K562 (cell line): ENCODE results near the gene GLP2R. TPM values are rescaled to one million over a fixed set of nuclear protein-coding genes. Genes with fewer than 3 reads are reported as not detected.

ENCODE experiments used
- ATAC-seq: fragments of 200-7000 bp; cut with Tn5 transposase; 3 replicates; pipeline ENCODE4 v1.9.1; 2020; ENCODE audit warnings: moderate library complexity
- BruUV-seq: library from RNA; stranded (reverse); fragments of 400-500 nt; replicated peaks from 2 replicates; lab custom pipeline; 2021; lab: Mats Ljungman, UMichigan
- CTCF ChIA-PET: fragments of 300-600 bp; formaldehyde crosslinking; extraction: SDS; loops from one replicate; lab custom pipeline; 2021; ENCODE audit warnings: low intra/inter-chr PET ratio; lab: Yijun Ruan, JAX
- POLR2A ChIA-PET: fragments of 300-600, 350-650 bp; sonication (Branson Sonifier 250); formaldehyde crosslinking; extraction: SDS; loops from one replicate; lab custom pipeline; 2021; ENCODE audit warnings: antibody characterized with exemption, inconsistent platforms; lab: Yijun Ruan, JAX
- DNase-seq, 4 experiments: peaks; one replicate each; pipeline versions ENCODE4 v3.0.0 to v3.0.0-alpha.2; 2011 to 2018; ENCODE audit warnings: low spot score in 3 of 4, mixed read lengths in 3 of 4; ENCODE audit errors: extremely low read depth in 1 of 4
- FAIRE-seq: peaks from 2 replicates; lab custom pipeline; 2011; peaks lifted over from hg19 to GRCh38; lab: Jason Lieb, UNC
- H2AFZ ChIP-seq: 2 replicates; pipeline ENCODE4 v1.6.0; 2011; ENCODE audit warnings: low read depth, low read length, control low read depth, inconsistent platforms
- H3K27ac ChIP-seq: fragments of 200-600 bp; 3 replicates; pipeline ENCODE4 v1.8.0; 2011; ENCODE audit warnings: low read depth, mild to moderate bottlenecking, control low read depth, inconsistent platforms, low read length, moderate library complexity, mixed read lengths; ENCODE audit errors: extremely low read depth
- H3K27me3 ChIP-seq, 2 experiments: fragments of 300-600 bp in 1 of 2; 2 replicates in 1 of 2; 3 replicates in 1 of 2; pipeline versions ENCODE4 v1.6.0 to v1.8.0; 2011; ENCODE audit warnings: inconsistent platforms in 2 of 2, low read length in 2 of 2, mild to moderate bottlenecking in 1 of 2, mixed read lengths in 1 of 2, moderate library complexity in 1 of 2; ENCODE audit not compliant: control insufficient read depth in 2 of 2, insufficient read depth in 2 of 2
- H3K36me3 ChIP-seq: fragments of 300-600 bp; 3 replicates; pipeline ENCODE4 v1.8.0; 2011; ENCODE audit warnings: mild to moderate bottlenecking, low read length, inconsistent platforms; ENCODE audit not compliant: control insufficient read depth, insufficient read depth
- H3K4me1 ChIP-seq, 2 experiments: fragments of 200-600 bp in 1 of 2; replicated peaks in 1 of 2; 2 replicates in 1 of 2; 3 replicates in 1 of 2; pipeline versions ENCODE4 v1.5.1 to v1.8.0; 2011; ENCODE audit warnings: inconsistent platforms in 2 of 2, low read length in 2 of 2, mild to moderate bottlenecking in 1 of 2, mixed read lengths in 1 of 2, moderate library complexity in 1 of 2; ENCODE audit not compliant: control insufficient read depth in 2 of 2, insufficient read depth in 2 of 2
- H3K4me2 ChIP-seq: 2 replicates; pipeline ENCODE4 v1.6.1; 2011; ENCODE audit warnings: low read length, control low read depth, inconsistent platforms, mixed read lengths; ENCODE audit not compliant: insufficient read depth
- H3K4me3 ChIP-seq: fragments of 200-600 bp; sonication (generic), shearing (Covaris generic); 2 replicates; pipeline ENCODE4 v1.5.1; 2016; ENCODE audit warnings: control low read depth, inconsistent platforms
- H3K79me2 ChIP-seq: fragments of 200-600 bp; 3 replicates; pipeline ENCODE4 v1.8.0; 2011; ENCODE audit warnings: low read length, inconsistent platforms; ENCODE audit not compliant: control insufficient read depth, insufficient read depth
- H3K9ac ChIP-seq, 2 experiments: 2 replicates each; pipeline versions ENCODE4 v1.6.0 to v1.6.1; 2011; ENCODE audit warnings: low read depth in 2 of 2, low read length in 2 of 2, control low read depth in 1 of 2, inconsistent platforms in 1 of 2, mild to moderate bottlenecking in 1 of 2, mixed read lengths in 1 of 2; ENCODE audit not compliant: insufficient read depth in 1 of 2
- H3K9me1 ChIP-seq: one replicate; pipeline ENCODE4 v1.6.0; 2011; ENCODE audit warnings: inconsistent platforms, mild to moderate bottlenecking, low read length, moderate library complexity; ENCODE audit not compliant: control insufficient read depth, insufficient read depth
- H3K9me3 ChIP-seq: replicated peaks from 2 replicates; pipeline ENCODE4 v1.5.1; 2011; ENCODE audit warnings: low read depth, low read length, inconsistent platforms; ENCODE audit not compliant: control insufficient read depth, insufficient read depth
- H4K20me1 ChIP-seq: replicated peaks from 2 replicates; pipeline ENCODE4 v1.6.1; 2011; ENCODE audit warnings: low read length, inconsistent platforms, mixed read lengths; ENCODE audit not compliant: control insufficient read depth, insufficient read depth
- C11orf30 ChIP-seq: fragments of 450-650 bp; IDR thresholded peaks from 2 replicates; pipeline ENCODE4 v1.6.1; 2016; ENCODE audit warnings: low read depth, mild to moderate bottlenecking
- NONO ChIP-seq, 2 experiments: fragments of 200-400 bp in 1 of 2; fragments of 450-650 bp in 1 of 2; formaldehyde crosslinking in 1 of 2; IDR thresholded peaks; 2 replicates each; pipeline ENCODE4 v1.6.1; 2017; ENCODE audit warnings: low read depth in 2 of 2, mild to moderate bottlenecking in 2 of 2, moderate library complexity in 2 of 2, low read length in 1 of 2
- RBBP5 ChIP-seq: fragments of 200-600 bp; sonication (generic); IDR thresholded peaks from 2 replicates; pipeline ENCODE4 v1.6.1; 2012; ENCODE audit warnings: borderline replicate concordance, mild to moderate bottlenecking, low read length, control low read depth, inconsistent platforms; ENCODE audit not compliant: insufficient read depth, poor library complexity, severe bottlenecking
- TCF7L2 ChIP-seq: fragments of 150-350 bp; IDR thresholded peaks from 2 replicates; pipeline ENCODE4 v1.6.1; 2016; ENCODE audit warnings: low read depth, mild to moderate bottlenecking, low read length, moderate library complexity
- ZNF3 ChIP-seq: fragments of 250-450 bp; sonication (Bioruptor Pico); IDR thresholded peaks from 2 replicates; pipeline ENCODE4 v1.5.0; 2021; ENCODE audit warnings: mild to moderate bottlenecking, moderate library complexity
- WGBS: fragments of 100-300 bp; shearing (Covaris generic); methylation state at CpG from one replicate; pipeline ENCODE4 v1.1.6; 2016; ENCODE audit warnings: low coverage, mixed read lengths; ENCODE audit not compliant: insufficient coverage; ENCODE audit errors: missing lambda C conversion rate; 5-methylcytosine and 5-hydroxymethylcytosine counted together
- in situ Hi-C: fragments of 300-500 bp; cut with MboI; formaldehyde crosslinking; loops from 4 replicates; pipeline ENCODE4 v1.15.0; 2018; ENCODE audit warnings: inconsistent platforms, mixed read lengths
- intact Hi-C: fragments of 100-400 bp; cut with micrococcal nuclease; formaldehyde crosslinking; loops from 2 replicates; pipeline ENCODE4 v1.14.2; 2022
- polyA plus RNA-seq, 8 experiments: library from polyadenylated mRNA; depleted of rRNA in 4 of 8; stranded (reverse) in 5 of 8; unstranded in 3 of 8; fragments of >200 nt; fragmentation: Nextera tagmentation in 2 of 8; fragmentation: Illumina TruSeq in 1 of 8; extraction: Ambion mirVana in 2 of 8; extraction: Trizol in 1 of 8; gene quantifications; 2 replicates each; pipeline versions ENCODE4 v1.2.1 to v1.2.3, GENCODE V29; 2011 to 2014; ENCODE audit warnings: inconsistent platforms in 1 of 8, missing spikeins in 1 of 8
- total RNA-seq, 7 experiments: library from RNA; depleted of rRNA in 6 of 7; stranded (reverse); fragments of >200 nt in 6 of 7; fragmentation: Illumina TruSeq in 2 of 7; extraction: Trizol in 2 of 7; gene quantifications; 2 replicates each; pipeline versions ENCODE4 v1.2.1 to v1.2.3, GENCODE V29; 2011 to 2021; ENCODE audit warnings: low replicate concordance in 1 of 7
- TF ChIP-seq, protein P1 (sequence below): IDR thresholded peaks from 3 replicates; pipeline ENCODE4 v1.6.1; 2011; ENCODE audit warnings: borderline replicate concordance, mild to moderate bottlenecking, moderate library complexity; ENCODE audit not compliant: insufficient read length; ENCODE audit errors: extremely low read depth
- TF ChIP-seq, protein P2 (sequence below), 3 experiments: IDR thresholded peaks in 2 of 3; conservative IDR thresholded peaks in 1 of 3; 2 replicates each; pipeline ENCODE4 v1.5.1; 2011 to 2012; ENCODE audit warnings: low read length in 3 of 3, mild to moderate bottlenecking in 3 of 3, control low read depth in 2 of 3, improper control_type of control experiment in 1 of 3, inconsistent platforms in 1 of 3, low read depth in 1 of 3, mixed read lengths in 1 of 3, moderate library complexity in 1 of 3; ENCODE audit not compliant: insufficient read depth in 2 of 3
- TF ChIP-seq, protein P3 (sequence below): fragments of 450-650 bp; IDR thresholded peaks from 2 replicates; pipeline ENCODE4 v1.6.1; 2016; ENCODE audit warnings: borderline replicate concordance

Gene GLP2R
- total and polyA plus RNA-seq, 9 of the 15 experiments (the other 6 are each of a cell fraction or from before 2014, with no cell fraction given): not detected

DNA sequence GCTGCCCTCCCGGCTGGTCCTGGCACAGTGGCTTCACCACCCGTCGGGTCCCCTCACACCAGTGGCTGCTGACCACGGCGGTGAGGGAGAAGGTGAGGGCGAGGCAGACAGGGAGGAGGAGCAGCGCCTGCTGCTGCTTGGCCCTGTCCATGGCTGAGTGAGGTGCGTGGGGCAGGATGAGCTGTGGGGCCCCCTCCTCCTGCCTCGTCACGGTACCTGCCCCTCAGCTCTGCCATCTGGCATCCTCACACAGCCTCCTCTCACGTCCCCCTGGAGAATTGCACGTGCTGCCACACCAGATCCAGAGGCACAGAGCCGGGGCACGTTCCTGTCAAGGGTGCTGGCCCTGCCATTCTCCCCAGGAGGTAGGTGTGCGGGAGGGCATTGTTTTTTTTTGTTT, 3.8 kb upstream of the GLP2R start, which contains the start of gene GSG1L2 (continued):
- TF ChIP-seq NONO (IDR thresholded peaks at IDR 0.05; ENCODE audit: low read depth in 2 of 2, low read length in 1 of 2): no peak

DNA sequence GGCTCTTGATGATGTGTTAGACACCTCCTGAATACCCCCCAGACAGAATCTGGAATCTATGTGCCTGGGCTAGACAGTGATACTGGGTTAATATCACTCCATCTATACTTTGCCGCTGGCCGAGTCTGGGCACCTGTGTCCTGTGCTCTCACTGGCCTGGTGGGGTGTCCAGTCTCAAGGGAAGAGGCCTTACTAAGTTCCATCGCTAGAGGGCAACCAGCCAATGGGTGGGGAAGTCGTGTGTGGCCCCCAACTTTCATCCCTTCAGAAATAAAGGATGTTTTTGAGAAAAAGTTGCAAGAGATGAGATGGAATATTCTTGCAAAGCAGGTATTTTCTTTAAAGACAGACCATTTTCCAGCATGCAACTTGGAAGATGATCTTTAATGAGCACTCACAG, 1.6 kb upstream of the GLP2R start:
- POLR2A ChIA-PET: no interaction called here
- H3K9me3 ChIP-seq: no peaks in the 10 kb centered on the region
- in situ Hi-C loops: no loop called here
- no peaks in the 10 kb centered on the region for H3K4me1 ChIP-seq
- peak in 3 of 4 experiments; percentile 11 to 23 (median 15) for DNase-seq
- no peak overlapping the region for H2AFZ ChIP-seq
- intact Hi-C loops: no loop called here
- no peaks in the 10 kb centered on the region for H3K79me2 ChIP-seq
- H3K4me3 ChIP-seq: no peak overlapping the region
- H3K36me3 ChIP-seq: no peaks in the 10 kb centered on the region
- no peaks in the 10 kb centered on the region for H3K9me1 ChIP-seq
- BruUV-seq: no TSS peak
- ATAC-seq: no peak
- CTCF ChIA-PET: no interaction called here
- TF ChIP-seq ZNF3: no peak
- no peak for TF ChIP-seq TCF7L2
- no peak for TF ChIP-seq RBBP5
- TF ChIP-seq, protein P1, sequence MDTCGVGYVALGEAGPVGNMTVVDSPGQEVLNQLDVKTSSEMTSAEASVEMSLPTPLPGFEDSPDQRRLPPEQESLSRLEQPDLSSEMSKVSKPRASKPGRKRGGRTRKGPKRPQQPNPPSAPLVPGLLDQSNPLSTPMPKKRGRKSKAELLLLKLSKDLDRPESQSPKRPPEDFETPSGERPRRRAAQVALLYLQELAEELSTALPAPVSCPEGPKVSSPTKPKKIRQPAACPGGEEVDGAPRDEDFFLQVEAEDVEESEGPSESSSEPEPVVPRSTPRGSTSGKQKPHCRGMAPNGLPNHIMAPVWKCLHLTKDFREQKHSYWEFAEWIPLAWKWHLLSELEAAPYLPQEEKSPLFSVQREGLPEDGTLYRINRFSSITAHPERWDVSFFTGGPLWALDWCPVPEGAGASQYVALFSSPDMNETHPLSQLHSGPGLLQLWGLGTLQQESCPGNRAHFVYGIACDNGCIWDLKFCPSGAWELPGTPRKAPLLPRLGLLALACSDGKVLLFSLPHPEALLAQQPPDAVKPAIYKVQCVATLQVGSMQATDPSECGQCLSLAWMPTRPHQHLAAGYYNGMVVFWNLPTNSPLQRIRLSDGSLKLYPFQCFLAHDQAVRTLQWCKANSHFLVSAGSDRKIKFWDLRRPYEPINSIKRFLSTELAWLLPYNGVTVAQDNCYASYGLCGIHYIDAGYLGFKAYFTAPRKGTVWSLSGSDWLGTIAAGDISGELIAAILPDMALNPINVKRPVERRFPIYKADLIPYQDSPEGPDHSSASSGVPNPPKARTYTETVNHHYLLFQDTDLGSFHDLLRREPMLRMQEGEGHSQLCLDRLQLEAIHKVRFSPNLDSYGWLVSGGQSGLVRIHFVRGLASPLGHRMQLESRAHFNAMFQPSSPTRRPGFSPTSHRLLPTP: no peak
- TF ChIP-seq, protein P2, sequence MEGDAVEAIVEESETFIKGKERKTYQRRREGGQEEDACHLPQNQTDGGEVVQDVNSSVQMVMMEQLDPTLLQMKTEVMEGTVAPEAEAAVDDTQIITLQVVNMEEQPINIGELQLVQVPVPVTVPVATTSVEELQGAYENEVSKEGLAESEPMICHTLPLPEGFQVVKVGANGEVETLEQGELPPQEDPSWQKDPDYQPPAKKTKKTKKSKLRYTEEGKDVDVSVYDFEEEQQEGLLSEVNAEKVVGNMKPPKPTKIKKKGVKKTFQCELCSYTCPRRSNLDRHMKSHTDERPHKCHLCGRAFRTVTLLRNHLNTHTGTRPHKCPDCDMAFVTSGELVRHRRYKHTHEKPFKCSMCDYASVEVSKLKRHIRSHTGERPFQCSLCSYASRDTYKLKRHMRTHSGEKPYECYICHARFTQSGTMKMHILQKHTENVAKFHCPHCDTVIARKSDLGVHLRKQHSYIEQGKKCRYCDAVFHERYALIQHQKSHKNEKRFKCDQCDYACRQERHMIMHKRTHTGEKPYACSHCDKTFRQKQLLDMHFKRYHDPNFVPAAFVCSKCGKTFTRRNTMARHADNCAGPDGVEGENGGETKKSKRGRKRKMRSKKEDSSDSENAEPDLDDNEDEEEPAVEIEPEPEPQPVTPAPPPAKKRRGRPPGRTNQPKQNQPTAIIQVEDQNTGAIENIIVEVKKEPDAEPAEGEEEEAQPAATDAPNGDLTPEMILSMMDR (IDR thresholded peaks at IDR 0.05 in 2 of 3, conservative IDR thresholded peaks at IDR 0.05 in 1 of 3; ENCODE audit: insufficient read depth in 2 of 3, low read depth in 1 of 3, low read length in 3 of 3): peak in 1 of 3 experiments; percentile 16; a peak in 1 of 6 replicates
- TF ChIP-seq C11orf30: no peak
- TF ChIP-seq, protein P3, sequence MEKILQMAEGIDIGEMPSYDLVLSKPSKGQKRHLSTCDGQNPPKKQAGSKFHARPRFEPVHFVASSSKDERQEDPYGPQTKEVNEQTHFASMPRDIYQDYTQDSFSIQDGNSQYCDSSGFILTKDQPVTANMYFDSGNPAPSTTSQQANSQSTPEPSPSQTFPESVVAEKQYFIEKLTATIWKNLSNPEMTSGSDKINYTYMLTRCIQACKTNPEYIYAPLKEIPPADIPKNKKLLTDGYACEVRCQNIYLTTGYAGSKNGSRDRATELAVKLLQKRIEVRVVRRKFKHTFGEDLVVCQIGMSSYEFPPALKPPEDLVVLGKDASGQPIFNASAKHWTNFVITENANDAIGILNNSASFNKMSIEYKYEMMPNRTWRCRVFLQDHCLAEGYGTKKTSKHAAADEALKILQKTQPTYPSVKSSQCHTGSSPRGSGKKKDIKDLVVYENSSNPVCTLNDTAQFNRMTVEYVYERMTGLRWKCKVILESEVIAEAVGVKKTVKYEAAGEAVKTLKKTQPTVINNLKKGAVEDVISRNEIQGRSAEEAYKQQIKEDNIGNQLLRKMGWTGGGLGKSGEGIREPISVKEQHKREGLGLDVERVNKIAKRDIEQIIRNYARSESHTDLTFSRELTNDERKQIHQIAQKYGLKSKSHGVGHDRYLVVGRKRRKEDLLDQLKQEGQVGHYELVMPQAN: no peak
- WGBS: 0% methylated on average over 4 of the region's 4 CpGs
- no peak overlapping the region for H3K4me2 ChIP-seq
- no peak overlapping the region for H3K9ac ChIP-seq
- no peaks in the 10 kb centered on the region; a peak in 1 of 5 replicates for H3K27me3 ChIP-seq
- H3K27ac ChIP-seq: no peak overlapping the region
- no peak for FAIRE-seq
- H4K20me1 ChIP-seq: no peaks in the 10 kb centered on the region
